Neural progenitor cell (in vitro differentiated cells): Measurements from ENCODE around the gene KLHL40. TPM values are rescaled to one million over a fixed set of nuclear protein-coding genes. Genes with fewer than 3 reads are reported as not detected.

ENCODE experiments used
- DNase-seq: peaks from one replicate; pipeline ENCODE4 v3.0.0-alpha.2; 2016; ENCODE audit warnings: low spot score
- H2AFZ ChIP-seq: fragments of 200-600 bp; sonication (generic); replicated peaks from 2 replicates; pipeline ENCODE4 v1.6.1; 2016; ENCODE audit warnings: antibody characterized with exemption
- H3F3A ChIP-seq: fragments of 200-600 bp; sonication (generic); 2 replicates; pipeline ENCODE4 v1.6.1; 2016; ENCODE audit warnings: antibody characterized with exemption, low read depth
- H3K27ac ChIP-seq: fragments of 200-600 bp; sonication (generic); 2 replicates; pipeline ENCODE4 v1.5.1; 2016; ENCODE audit warnings: mild to moderate bottlenecking
- H3K27me3 ChIP-seq: fragments of 200-600 bp; sonication (generic); 2 replicates; pipeline ENCODE4 v1.6.1; 2016; ENCODE audit warnings: mild to moderate bottlenecking, moderate library complexity
- H3K36me3 ChIP-seq: fragments of 200-600 bp; sonication (generic); 2 replicates; pipeline ENCODE4 v1.5.1; 2016
- H3K4me1 ChIP-seq: fragments of 200-600 bp; sonication (generic); 2 replicates; pipeline ENCODE4 v1.6.1; 2016; ENCODE audit warnings: mixed run types
- H3K4me2 ChIP-seq: fragments of 200-600 bp; sonication (generic); 2 replicates; pipeline ENCODE4 v1.6.1; 2016
- H3K4me3 ChIP-seq: fragments of 200-600 bp; sonication (generic); 2 replicates; pipeline ENCODE4 v1.5.1; 2016
- H3K79me2 ChIP-seq: fragments of 200-600 bp; sonication (generic); 2 replicates; pipeline ENCODE4 v1.6.1; 2016; ENCODE audit warnings: low read depth
- H3K9ac ChIP-seq: fragments of 200-600 bp; sonication (generic); 2 replicates; pipeline ENCODE4 v1.6.1; 2016
- H3K9me3 ChIP-seq: fragments of 200-600 bp; sonication (generic); 2 replicates; pipeline ENCODE4 v1.5.1; 2016; ENCODE audit warnings: low read depth
- H4K20me1 ChIP-seq: fragments of 200-600 bp; sonication (generic); 2 replicates; pipeline ENCODE4 v1.6.1; 2016; ENCODE audit warnings: low read depth
- H3K27ac Mint-ChIP-seq: 3 replicates; pipeline ENCODE4 v1.8.0; 2021; ENCODE audit warnings: mixed read lengths
- H3K27me3 Mint-ChIP-seq: 2 replicates; pipeline ENCODE4 v1.8.0; 2022; ENCODE audit warnings: low read depth, mild to moderate bottlenecking, inconsistent platforms, moderate library complexity, mixed read lengths; ENCODE audit not compliant: insufficient read depth
- H3K36me3 Mint-ChIP-seq: 3 replicates; pipeline ENCODE4 v1.8.0; 2021; ENCODE audit warnings: mixed read lengths
- H3K4me1 Mint-ChIP-seq: 3 replicates; pipeline ENCODE4 v1.8.0; 2021; ENCODE audit warnings: mixed read lengths
- H3K4me3 Mint-ChIP-seq: 3 replicates; pipeline ENCODE4 v1.8.0; 2021; ENCODE audit warnings: mild to moderate bottlenecking, moderate library complexity, mixed read lengths
- H3K9me3 Mint-ChIP-seq: 3 replicates; pipeline ENCODE4 v1.8.0; 2020; ENCODE audit warnings: mixed read lengths
- CTCF ChIP-seq: fragments of 200-600 bp; sonication (generic); IDR thresholded peaks from 2 replicates; pipeline ENCODE4 v1.5.1; 2017; ENCODE audit warnings: antibody characterized with exemption, mild to moderate bottlenecking
- EZH2 ChIP-seq: fragments of 200-600 bp; sonication (generic); IDR thresholded peaks from 2 replicates; pipeline ENCODE4 v1.6.1; 2017; ENCODE audit warnings: antibody characterized with exemption, mild to moderate bottlenecking, moderate library complexity
- EZH2phosphoT487 ChIP-seq: fragments of 200-600 bp; sonication (generic); IDR thresholded peaks from 2 replicates; pipeline ENCODE4 v1.6.1; 2017; ENCODE audit warnings: antibody characterized with exemption
- total RNA-seq: library from RNA; depleted of rRNA; stranded (reverse); fragments of >200 nt; gene quantifications from 2 replicates; pipeline ENCODE4 v1.2.3, GENCODE V29; 2015; ENCODE audit warnings: low replicate concordance

KLHL40 gene
- total RNA-seq, 1 donor from 2014 or later: not detected

GRCh38 chr3:42657675-42658074 lies 27.7 kb upstream of the KLHL40 start:
- H2AFZ ChIP-seq: no peak overlapping the region
- H3K9me3 ChIP-seq: no peaks in the 10 kb centered on the region
- H3K4me1 ChIP-seq: peaks cover 12% of the 10 kb centered on the region
- no peak overlapping the region for H3K4me2 ChIP-seq
- peaks cover 6% of the 10 kb centered on the region for H3K36me3 Mint-ChIP-seq
- no peaks in the 10 kb centered on the region for H3K36me3 ChIP-seq
- H3K4me1 Mint-ChIP-seq: peaks cover 18% of the 10 kb centered on the region
- H3F3A ChIP-seq: no peaks in the 10 kb centered on the region
- no peaks in the 10 kb centered on the region for H3K27me3 ChIP-seq
- no peak for TF ChIP-seq EZH2
- no peak for TF ChIP-seq CTCF
- no peak for TF ChIP-seq EZH2phosphoT487
- H3K27ac ChIP-seq: no peak overlapping the region
- no peak for DNase-seq
- H4K20me1 ChIP-seq: peaks cover 10% of the 10 kb centered on the region
- H3K4me3 ChIP-seq: no peak overlapping the region
- H3K79me2 ChIP-seq: no peaks in the 10 kb centered on the region
- H3K9ac ChIP-seq: no peak overlapping the region
- H3K27ac Mint-ChIP-seq: no peak overlapping the region
- H3K9me3 Mint-ChIP-seq: peaks cover 2% of the 10 kb centered on the region
- no peak overlapping the region for H3K4me3 Mint-ChIP-seq
- peaks cover 2% of the 10 kb centered on the region for H3K27me3 Mint-ChIP-seq

GRCh38 chr3:42658091-42658770 lies 27.1 kb upstream of the KLHL40 start:
- Histone ChIP-seq H3K4me3 (no peak overlapping the region), H3F3A (no peaks in the 10 kb centered on the region), H3K36me3 (no peaks in the 10 kb centered on the region), H3K9ac (no peak overlapping the region), H3K4me1 (peaks cover 7% of the 10 kb centered on the region), H3K27ac (no peak overlapping the region), H3K4me2 (no peak overlapping the region), H3K9me3 (no peaks in the 10 kb centered on the region), H2AFZ (no peak overlapping the region), H3K79me2 (no peaks in the 10 kb centered on the region), H4K20me1 (peaks cover 10% of the 10 kb centered on the region), H3K27me3 (no peaks in the 10 kb centered on the region)
- Mint-ChIP-seq H3K4me1 (peaks cover 14% of the 10 kb centered on the region), H3K4me3 (no peak overlapping the region), H3K9me3 (peaks cover 2% of the 10 kb centered on the region), H3K27me3 (peaks cover 2% of the 10 kb centered on the region), H3K36me3 (peaks cover 6% of the 10 kb centered on the region), H3K27ac (no peak overlapping the region)
- TF ChIP-seq EZH2phosphoT487: no peak
- TF ChIP-seq EZH2: no peak
- no peak for TF ChIP-seq CTCF
- DNase-seq: no peak

- H4K20me1 ChIP-seq: peaks cover 10% of the 10 kb centered on the region
- H3K36me3 Mint-ChIP-seq: peaks cover 6% of the 10 kb centered on the region
- H3K27me3 ChIP-seq: no peaks in the 10 kb centered on the region
- H3K4me3 Mint-ChIP-seq: no peak overlapping the region
- no peak overlapping the region for H3K4me2 ChIP-seq
- H3K27ac Mint-ChIP-seq: no peak overlapping the region
- peaks cover under 1% of the 10 kb centered on the region for H3K4me1 ChIP-seq
- H3F3A ChIP-seq: no peaks in the 10 kb centered on the region
- no peaks in the 10 kb centered on the region for H3K36me3 ChIP-seq
- H3K27me3 Mint-ChIP-seq: peaks cover 2% of the 10 kb centered on the region
- peaks cover 12% of the 10 kb centered on the region for H3K4me1 Mint-ChIP-seq
- no peak for DNase-seq
- TF ChIP-seq EZH2phosphoT487 (no peak), EZH2 (no peak), CTCF (no peak)
- H3K79me2 ChIP-seq: no peaks in the 10 kb centered on the region
- H2AFZ ChIP-seq: no peak overlapping the region
- no peak overlapping the region for H3K4me3 ChIP-seq
- H3K9ac ChIP-seq: no peak overlapping the region
- no peak overlapping the region for H3K27ac ChIP-seq
- no peaks in the 10 kb centered on the region for H3K9me3 ChIP-seq
- H3K9me3 Mint-ChIP-seq: peaks cover 2% of the 10 kb centered on the region
Observed at GRCh38 chr3:42658771-42659390, 26.5 kb upstream of the KLHL40 start.
